D721Med (cell line): ENCODE results near the gene ZNF768.
"Not testable (repeated sequence)": the region's sequence is repeated elsewhere in the genome, so short reads cannot be mapped to it uniquely, and the experiment has no call there.

ENCODE experiments used
- DNase-seq: peaks from one replicate; pipeline ENCODE4 v3.0.0; 2011; ENCODE audit warnings: low spot score; ENCODE audit not compliant: insufficient read length
- FAIRE-seq: peaks from 2 replicates; lab custom pipeline; 2011; peaks lifted over from hg19 to GRCh38; lab: Jason Lieb, UNC
- CTCF ChIP-seq: IDR thresholded peaks from 2 replicates; pipeline ENCODE4 v1.5.1; 2012; ENCODE audit warnings: mild to moderate bottlenecking, control low read depth; ENCODE audit not compliant: insufficient read depth; ENCODE audit errors: missing control alignments

ZNF768 gene

GRCh38 chr16:30546115-30546514, 19.7 kb upstream of the ZNF768 start:
- DNase-seq, result no peak
- no peak for TF ChIP-seq CTCF
- FAIRE-seq, result no peak

- no peak for TF ChIP-seq CTCF
- DNase-seq (no peak), FAIRE-seq (no peak)
Observed at GRCh38 chr16:30543067-30543466, 16.7 kb upstream of the ZNF768 start.

GRCh38 chr16:30541502-30542329, 15.3 kb upstream of the ZNF768 start:
- DNase-seq, result no peak
- no peak for TF ChIP-seq CTCF
- no peak for FAIRE-seq

- not testable (repeated sequence) for FAIRE-seq
Observed at GRCh38 chr16:30540916-30541464, 14.6 kb upstream of the ZNF768 start.

GRCh38 chr16:30539986-30540526, 13.7 kb upstream of the ZNF768 start:
- FAIRE-seq, DNase-seq: not testable (repeated sequence)

More at GRCh38 chr16:30540916-30541464, 14.6 kb upstream of the ZNF768 start:
- DNase-seq, result not testable (repeated sequence)

- TF ChIP-seq CTCF, result no peak
- DNase-seq, result no peak
- FAIRE-seq, result no peak
Observed at GRCh38 chr16:30539000-30539964, 12.9 kb upstream of the ZNF768 start.

GRCh38 chr16:30536391-30537024, 10.1 kb upstream of the ZNF768 start:
- FAIRE-seq, DNase-seq: not testable (repeated sequence)

GRCh38 chr16:30535777-30536190, 9.4 kb upstream of the ZNF768 start:
- DNase-seq (peak; percentile 61), FAIRE-seq (no peak)
- peak; percentile 43 for TF ChIP-seq CTCF
